HG02759 (cell line): Measurements from ENCODE around the gene CKAP4.
"Not testable (repeated sequence)": the region's sequence is repeated elsewhere in the genome, so short reads cannot be mapped to it uniquely, and the experiment has no call there.

ENCODE experiments used
- ATAC-seq: cut with Tn5 transposase; IDR thresholded peaks from one replicate; pipeline ENCODE4 v1.9.1; 2021; ENCODE audit warnings: mild to moderate bottlenecking, moderate library complexity; ENCODE audit not compliant: unreplicated experiment

The CKAP4 gene, protein sequence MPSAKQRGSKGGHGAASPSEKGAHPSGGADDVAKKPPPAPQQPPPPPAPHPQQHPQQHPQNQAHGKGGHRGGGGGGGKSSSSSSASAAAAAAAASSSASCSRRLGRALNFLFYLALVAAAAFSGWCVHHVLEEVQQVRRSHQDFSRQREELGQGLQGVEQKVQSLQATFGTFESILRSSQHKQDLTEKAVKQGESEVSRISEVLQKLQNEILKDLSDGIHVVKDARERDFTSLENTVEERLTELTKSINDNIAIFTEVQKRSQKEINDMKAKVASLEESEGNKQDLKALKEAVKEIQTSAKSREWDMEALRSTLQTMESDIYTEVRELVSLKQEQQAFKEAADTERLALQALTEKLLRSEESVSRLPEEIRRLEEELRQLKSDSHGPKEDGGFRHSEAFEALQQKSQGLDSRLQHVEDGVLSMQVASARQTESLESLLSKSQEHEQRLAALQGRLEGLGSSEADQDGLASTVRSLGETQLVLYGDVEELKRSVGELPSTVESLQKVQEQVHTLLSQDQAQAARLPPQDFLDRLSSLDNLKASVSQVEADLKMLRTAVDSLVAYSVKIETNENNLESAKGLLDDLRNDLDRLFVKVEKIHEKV

DNA sequence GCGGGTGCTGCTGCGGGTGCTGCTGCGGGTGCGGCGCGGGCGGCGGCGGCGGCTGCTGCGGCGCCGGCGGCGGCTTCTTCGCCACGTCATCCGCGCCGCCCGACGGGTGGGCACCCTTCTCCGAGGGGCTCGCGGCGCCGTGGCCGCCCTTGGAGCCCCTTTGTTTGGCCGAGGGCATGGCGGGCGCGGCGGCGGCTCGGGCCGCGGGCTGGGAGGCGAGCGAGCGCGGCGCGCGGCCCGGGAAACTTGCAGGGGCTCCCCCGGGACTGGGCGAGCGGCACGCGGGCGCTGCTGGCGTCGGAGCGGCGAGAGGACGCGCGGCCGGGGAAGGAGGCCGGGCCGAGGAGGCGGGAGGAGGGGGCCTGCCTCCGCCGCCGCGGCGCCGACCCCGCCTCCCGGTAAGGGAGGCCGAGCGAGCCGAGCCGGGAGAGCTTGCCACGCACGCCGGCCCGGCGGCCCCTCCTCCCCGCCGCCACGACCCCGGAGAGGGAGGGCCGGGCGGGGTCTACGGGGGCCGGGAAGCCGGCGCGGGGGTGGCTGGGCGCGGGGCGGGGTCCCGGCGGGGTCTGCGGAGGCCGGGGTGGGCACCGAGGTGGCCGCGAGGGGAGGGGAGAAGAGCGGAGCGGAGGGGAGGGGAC, at the start of gene CKAP4:
TSS of gene CKAP4 (minus strand) at position 347 of the 638 bp plus-strand sequence. CDS start at position 178, 169 bp downstream.
- peak; percentile 57 for ATAC-seq

DNA sequence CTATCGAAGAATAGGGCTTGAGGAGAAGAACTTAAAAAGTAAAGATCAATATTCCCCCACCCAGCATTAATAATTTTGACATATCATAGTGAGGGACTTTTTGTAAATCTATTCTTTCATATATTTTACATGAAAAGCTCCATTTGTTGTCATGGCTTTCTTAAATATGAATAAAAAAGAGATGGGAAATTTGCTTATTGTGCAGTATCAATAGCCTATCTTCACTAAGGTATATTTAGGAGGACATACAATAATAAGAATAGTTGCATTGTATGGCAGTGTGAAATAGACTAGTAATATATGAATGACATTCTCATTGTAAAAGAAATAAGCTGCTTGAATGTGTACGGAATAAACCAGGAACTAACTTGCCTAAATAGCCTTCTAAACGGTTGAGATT, 49.3 kb upstream of the CKAP4 start:
- ATAC-seq: no peak

DNA sequence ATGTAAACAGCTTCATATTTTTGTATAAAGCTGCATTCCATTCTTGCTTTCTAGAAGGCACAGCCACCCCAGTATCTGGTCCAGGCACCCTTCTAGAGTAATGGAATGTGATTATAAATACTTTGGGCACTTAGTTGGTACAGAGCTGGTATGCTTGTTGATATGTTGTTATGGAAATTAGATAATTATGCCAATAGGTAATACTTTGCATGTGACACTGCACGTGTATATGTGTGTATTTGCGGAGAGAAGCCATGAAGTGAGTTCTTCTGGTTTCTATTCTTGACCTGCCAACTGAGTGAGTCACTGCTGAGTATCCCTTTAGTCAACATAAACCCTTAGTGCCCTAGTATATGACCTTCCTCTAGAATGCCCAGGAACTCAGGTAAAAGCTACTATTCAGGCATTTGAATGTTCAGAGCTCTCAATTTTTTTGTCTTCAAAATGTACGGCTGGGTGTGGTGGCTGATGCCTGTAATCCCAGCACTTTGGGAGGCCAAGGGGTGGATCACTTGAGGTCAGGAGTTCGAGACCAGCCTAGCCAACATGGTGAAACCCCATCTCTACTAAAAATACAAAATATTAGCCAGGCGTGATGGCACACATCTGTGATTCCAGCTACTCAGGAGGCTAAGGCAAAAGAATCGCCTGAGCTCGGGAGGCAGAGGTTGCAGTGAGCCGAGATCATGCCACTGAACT, 48.5 kb upstream of the CKAP4 start:
- no peak for ATAC-seq

DNA sequence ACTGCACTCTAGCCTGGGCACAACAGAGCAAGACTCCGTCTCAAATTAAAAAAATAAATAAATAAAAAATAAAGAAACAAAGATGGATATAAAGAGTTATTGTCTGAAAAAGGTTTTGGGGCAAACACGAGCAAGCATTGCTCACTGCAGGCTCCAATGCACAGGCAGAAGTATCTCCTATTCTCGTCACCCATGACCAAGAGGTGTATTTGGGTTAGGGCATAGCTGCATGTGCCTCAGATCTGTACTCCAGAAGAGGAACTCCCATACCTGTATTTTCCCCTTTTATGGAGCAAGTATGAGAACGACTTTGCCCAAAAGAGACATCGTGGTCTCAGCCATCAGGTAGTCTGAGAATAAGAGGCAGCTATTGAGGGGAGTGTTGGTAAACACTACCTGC, 44.5 kb upstream of the CKAP4 start:
- no peak for ATAC-seq

DNA sequence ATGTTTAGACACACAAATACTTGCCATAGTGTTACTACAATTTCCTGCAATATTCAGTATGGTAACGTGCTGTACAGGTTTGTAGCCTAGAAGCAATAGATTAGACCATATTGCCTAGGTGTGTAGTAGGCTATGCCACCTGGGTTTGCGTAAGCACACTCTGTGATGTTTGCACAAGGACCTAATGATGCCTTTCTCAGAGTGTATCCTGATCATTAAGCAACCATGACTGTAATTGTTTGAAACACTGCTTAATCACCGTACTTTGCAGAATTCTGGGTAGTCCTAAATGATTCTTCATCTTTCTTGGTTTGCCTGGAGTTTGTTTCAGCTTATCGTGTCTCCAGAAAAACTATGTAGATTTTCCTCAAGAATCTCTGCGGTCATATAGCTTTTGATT, 43.5 kb upstream of the CKAP4 start:
- no peak for ATAC-seq

DNA sequence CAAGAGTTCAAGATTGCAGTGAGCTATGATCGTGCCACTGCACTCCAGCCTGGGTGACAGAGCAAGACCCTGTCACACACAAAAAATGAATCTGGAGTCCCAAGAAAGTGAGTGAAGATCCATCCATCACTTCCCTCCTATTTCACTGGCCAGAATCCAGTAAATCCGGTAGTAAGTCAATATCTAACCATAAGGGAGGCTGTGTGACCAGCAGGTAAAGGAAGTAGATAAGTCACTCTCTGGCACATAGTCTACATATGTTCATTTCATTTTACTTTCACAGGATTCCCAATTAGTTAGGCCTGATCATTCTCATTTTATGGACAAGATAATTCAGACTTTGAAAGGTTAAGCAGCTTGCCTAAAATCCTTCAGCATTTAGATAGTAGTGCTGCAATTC, 42.8 kb upstream of the CKAP4 start:
- ATAC-seq: no peak

DNA sequence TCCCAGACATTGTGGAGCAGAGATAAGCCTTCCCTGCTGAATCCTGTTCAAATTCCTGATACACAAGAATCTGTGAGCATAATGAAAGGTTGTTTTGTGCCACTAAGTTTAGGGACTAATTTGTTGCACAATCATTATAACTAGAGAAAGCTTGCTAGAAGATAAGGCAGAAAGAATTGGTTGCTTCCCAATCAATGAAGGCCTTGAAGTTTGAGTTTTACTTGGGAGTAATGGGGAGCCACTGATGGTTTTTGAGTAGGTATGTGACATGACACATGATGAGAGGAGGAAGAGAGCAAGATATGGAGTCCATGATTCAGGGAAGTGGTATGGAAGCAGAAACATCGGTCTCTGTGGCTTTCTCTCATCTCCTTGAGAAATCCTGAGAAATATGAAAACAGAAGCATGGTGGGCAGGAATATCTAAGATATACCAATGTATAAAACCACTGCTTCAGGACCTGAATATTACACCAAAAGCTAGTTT, 41.4 kb upstream of the CKAP4 start:
- no peak for ATAC-seq

DNA sequence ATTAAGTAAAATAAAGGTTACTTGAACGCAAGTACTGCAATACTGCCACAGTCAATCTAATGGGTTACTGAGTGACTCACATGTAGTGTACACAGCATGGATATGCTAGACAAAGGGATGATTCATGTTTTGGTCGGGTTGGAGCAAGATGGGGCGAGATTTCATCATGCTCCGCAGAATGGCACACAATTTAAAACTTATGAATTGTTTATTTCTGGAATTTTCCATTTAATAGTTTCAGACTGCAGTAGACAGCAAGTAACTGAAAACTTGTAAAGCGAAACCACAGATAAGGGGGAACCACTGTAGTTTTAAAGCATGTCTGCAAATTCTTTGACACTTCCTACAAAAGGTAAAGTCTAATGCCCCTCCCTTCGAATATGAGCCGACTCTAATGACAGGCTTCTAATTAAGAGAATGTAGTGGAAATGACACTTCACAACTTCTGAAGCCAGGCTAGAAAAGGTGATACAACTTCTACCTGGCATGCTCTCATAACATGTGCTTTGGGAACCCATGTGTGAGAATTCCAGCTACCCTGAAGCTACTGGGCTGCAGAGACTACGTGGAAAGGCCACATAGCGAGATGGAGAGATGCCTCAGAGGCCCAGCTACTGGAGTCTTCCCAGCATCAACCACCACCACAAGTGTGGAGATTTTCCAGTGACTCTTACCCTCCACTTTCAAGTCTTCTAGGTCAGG, 40.8 kb upstream of the CKAP4 start:
- no peak for ATAC-seq

DNA sequence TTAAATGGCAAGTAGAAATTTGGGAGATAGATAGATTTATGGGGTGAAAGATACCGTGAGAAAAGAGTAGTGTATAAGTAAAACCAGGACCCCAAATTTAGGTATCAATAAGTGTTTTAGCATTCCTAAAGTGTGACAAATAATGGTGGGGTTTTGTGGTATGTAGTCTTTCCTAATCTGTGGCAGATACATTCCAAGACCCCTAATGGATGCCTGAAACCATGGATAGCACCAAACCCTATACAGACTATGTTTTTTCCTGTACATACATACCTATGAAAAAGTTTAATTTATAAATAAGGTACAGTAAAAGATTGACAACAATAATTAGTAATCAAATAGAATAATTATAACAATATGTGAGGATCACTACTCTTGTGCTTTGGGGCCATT, 40.3 kb upstream of the CKAP4 start:
- ATAC-seq: no peak

DNA sequence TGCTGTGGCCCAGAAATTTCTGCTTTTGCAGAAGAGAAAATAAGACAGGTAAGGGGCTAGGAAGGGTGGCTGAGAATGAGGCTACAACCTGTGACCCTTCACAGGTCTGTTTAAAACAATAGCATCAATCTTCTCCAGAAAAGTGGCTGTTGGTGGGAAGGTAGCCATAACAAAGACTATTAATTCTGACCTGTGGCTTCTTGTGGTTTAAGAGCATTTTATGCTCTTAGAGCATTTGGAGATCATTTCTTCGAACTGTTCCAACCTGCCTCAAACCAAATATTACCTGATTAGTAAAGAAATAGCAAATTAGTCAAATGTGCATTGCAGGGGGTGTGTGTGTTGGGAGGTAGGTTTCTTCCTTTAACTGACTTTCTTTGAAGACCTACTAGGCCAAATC, 39.5 kb upstream of the CKAP4 start:
- ATAC-seq: no peak

DNA sequence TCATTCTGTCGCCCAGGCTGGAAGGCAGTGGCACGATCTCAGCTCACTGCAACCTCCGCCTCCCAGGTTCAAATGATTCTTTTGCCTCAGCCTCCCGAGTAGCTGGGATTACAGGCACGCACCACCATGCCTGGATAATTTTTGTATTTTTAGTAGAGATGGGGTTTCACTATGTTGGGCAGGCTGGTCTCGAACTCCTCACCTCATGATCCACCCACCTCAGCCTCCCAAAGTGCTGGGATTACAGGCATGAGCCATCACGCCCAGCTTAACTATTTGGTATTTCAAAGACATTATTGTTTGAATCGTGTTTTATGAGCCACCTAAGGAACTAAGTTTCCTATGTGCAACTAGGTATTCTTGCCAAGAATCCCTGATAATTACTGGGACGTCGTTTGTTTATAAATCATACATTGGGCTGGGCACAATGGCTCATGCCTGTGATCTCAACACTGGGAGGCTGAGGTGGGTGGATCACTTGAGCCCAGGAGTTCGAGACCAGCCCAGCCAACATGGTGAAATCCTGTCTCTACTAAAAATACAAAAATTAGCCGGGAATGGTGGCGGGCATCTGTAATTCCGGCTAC, 38.8 kb upstream of the CKAP4 start:
- ATAC-seq: not testable (repeated sequence)

DNA sequence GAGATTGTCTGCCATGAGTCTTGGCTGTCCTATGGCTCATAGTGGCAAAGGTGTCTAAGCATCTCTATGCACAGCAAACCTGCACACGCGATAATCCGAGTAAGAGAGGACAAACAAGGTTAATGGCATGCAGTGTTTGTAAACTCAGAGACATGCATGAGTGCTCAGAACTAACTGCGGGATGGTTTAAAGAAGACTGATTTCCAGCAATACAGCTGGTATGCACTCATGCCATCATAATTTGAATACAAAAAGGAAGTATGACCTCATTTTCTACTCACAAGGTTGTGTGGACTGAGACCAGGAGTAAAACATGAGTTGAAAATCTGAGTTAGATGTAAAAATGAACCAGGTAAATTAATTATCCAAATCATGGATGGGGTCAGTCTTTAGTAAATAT, 38.2 kb upstream of the CKAP4 start:
- no peak for ATAC-seq

DNA sequence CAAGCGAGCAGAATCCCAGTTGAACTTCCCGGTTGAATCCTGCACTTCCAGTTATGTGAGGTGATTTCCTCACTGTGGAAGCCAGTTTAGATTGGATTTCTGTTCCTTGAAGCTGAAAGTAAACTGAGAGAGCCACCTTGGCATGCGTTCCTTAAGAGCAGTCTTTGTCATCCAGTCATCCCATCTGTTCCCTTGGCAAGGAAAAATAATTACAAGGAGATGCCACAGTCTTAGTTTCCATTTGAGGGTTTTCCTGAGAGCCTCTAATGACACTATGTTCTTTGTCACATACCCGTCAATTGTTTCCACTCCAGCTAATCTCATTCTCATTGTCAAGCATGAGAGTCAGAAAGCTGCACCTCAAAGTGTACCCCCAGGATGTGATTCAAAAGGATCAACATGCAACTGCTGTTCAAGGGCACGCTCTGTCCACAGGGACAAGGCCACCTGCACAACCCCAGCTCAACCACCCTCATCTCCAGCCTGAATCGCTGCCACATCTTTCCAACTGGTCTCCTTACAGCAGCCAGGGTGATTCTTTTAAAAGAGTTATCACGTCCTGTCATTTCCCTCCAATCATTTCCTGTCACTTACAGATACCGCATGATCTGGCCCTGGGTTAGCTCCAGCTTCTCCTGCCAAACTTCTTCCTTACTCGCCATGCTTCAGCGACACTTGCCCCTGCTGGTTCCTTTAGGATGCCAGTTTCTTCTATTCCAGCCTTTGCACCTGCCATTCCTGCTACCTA, 36.7 kb upstream of the CKAP4 start:
- no peak for ATAC-seq

DNA sequence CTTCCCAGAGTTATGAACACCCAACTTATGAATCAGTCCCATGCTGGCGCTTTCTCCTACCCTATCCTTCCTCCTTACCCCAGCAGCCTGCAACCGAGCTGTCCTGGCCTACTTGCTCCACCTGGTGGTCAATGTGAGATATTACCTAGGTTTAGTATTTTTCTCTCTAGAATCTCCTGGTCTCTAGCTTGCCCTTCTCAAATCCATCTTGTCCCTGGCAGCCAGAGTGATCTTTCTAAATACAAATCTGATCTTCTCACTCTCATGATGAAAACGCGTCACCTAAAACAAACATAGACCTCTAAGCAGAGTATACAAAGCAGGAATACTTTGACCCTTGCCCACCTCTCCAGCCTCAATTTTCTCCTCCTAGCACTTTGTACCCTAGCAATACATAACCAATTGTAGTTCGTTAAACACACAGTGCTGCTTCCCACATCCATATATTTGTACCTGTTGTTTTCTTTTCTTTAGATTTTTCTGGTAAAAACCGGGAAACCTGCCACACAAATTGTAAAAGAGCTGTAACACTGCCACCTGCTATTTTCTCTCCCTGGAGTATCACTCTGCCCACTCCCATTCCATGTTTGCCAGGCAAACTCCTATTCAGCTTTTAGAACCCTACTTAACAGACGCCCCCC, 34.8 kb upstream of the CKAP4 start:
- ATAC-seq: peak; percentile 59

DNA sequence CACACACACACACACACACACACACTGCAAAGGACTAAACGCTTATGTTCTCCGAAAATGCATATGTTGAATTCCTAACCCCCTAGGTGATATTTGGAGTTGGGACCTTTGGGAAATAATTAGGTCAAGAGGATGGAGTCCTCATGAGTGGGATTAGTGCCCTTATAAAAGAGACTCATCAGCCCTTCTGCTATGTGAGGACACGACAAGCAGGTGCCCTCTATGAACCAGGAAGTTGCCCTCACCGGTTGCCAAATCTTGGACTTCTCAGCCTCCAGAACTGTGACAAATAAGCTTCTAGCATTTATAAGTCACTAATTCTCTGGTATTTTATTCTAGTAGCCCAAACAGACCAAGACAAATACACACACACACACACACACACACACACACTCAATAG, 34.0 kb upstream of the CKAP4 start:
- no peak for ATAC-seq

DNA sequence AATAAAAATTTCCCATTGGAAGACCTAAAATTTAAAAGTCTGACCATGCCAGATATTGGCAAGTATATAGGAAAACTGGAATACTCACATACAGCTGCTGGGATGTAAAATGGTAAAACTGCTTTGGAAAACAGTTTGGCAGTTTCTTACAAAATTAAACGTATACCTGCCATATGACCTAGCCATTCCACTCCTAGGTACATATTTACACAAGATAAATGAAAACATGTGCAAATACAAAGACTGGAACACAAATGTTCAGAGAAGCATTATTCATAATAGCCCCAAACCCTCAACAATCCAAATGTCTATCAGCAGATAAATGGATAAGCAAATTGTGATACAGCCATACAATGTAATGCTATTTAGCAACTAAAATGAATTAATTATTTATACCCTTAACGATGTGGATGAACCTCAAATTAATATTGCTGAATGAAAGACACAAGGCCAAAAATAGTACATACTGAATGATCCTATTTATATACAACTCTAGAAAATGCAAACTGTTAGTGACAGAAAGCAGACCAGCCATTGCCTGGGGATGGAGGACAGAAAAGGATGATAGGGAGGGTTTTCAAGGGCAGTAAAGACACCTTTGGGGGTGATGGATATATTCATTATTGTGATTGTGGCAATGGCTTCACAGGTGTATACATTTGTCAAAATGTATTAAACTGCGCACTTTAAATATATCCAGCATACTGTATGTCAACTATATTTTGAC, 33.4 kb upstream of the CKAP4 start:
- ATAC-seq: no peak

DNA sequence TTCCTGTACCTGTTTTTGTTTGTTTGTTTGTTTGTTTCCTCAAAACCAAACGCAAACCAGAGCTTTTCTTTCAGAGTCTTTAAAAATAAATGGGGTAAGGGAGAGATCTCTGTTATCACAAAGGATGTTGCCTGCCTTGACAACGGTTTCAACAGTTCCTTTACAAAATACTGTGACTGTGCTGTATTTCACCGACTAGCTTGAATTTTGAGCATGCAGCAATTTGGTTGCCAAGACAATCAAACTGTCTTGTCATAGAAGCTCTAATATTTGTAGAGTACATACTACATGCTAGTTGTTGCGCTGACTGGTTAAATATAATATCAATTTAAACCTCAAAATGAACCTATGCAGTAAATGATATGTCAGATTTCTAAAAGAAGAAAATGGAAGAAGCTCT, 32.3 kb upstream of the CKAP4 start:
- no peak for ATAC-seq

DNA sequence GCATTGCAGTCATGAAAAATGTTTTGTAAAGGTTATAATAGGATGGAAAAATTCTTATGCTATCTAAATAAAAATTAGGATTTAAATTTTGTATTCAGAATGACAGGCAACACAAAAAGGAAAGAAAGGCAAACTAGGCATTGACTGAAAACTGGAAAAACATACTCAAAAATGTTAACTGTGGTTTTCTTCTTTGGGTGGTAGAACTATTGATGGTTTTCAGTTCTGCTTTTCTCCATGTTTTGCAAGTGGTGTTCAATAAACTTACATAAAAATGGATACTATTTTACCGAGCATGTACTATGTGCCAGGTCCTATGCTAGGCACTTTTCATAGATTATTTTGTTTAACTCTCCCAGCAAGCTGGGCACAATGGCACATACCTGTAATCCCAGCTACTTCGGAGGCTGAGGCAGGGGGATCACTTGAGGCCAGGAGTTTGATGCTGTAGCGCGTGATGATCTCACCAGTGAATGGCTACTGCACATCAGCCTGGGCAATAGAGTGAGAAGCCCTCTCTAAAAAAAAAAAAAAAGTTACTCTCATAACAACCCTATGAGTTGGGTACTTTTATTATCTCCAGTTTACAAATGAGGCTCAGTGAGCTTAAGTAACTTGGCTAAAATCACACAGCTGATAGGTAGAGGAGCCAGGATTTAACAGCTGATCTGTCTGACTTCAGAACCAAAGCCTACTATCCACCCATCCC, 28.4 kb upstream of the CKAP4 start:
- peak; percentile 85 for ATAC-seq
